NCI-H2029 treated with DMSO at 0.1 percent for 48 hours (cell line): ENCODE data around the gene CNTFR.
A peak's percentile ranks its signal among the peaks of the same experiment; 100 is the strongest.
"Not testable (repeated sequence)": the region's sequence is repeated elsewhere in the genome, so short reads cannot be mapped to it uniquely, and the experiment has no call there.

ENCODE experiments used
- DNase-seq: peaks from one replicate; lab custom pipeline; 2025; lab: John Stamatoyannopoulos, UW

The CNTFR gene

GRCh38 chr9:34554211-34555001 is 35.1 kb downstream of the CNTFR start:
- no peak for DNase-seq

- DNase-seq, result no peak
Observed at GRCh38 chr9:34553511-34554021, 36.0 kb downstream of the CNTFR start.

GRCh38 chr9:34552986-34553385 is 36.5 kb downstream of the CNTFR start:
- DNase-seq, result no peak

DNA sequence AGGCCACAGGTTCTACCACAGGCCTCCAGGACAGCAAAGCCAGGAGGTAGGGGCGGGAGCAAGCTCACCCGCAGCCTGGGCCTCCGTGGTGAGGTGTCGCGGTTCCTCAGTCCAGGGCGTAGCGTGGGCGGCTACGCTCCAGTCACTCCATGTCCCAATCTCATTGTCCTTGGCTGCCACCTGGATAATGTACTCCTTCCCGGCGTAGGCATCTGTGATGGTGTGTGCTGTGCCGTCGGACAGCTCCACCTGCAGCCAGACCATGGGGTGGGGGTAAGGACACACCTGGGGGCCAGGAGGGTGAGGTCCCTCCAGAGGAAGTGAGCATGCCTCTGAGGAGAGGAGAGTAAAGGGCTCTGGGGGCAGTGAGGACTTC is 36.9 kb downstream of the CNTFR start:
- no peak for DNase-seq

DNA sequence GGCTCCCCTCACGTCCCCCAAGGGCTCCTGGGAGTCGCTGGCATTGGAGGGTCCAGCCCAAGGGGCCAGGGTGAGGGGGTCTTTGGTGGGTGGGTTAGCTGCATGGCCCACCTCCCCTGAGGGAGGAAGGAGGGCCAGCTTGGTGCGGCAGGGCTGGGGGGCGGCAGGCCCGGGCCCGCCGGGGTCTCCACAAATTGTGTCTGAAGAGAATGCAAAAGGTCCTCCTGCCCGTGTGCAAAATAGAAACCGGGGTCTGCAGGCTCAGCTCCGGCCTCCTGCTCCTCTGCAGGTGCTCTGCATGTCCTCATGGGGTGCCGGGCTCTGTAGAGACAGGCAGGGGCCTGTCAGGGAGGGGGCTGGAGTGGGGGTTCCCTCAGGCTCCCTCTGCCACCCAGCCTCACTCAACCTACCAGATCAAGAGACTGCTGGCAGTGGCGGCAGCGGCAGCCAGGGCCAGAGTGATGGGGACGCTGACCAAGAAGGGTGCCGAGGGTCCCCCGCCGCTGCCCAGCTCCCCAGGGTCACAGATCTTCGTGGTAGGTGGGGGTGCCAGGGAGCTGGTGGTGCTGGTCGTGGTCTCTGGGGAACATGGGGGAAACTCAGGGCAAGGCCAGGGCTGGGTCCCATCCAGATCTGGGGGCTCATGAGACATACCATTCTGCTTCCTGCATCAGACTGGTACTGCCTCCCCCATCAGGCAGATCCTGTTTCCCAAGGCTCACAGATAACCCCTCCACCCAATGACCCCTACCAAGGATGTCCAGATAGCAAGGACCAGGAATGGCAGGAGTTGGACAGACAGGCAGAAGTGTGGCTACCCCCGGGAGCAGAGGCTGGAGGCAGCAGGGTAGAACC is 37.5 kb downstream of the CNTFR start:
- DNase-seq, result no peak

DNA sequence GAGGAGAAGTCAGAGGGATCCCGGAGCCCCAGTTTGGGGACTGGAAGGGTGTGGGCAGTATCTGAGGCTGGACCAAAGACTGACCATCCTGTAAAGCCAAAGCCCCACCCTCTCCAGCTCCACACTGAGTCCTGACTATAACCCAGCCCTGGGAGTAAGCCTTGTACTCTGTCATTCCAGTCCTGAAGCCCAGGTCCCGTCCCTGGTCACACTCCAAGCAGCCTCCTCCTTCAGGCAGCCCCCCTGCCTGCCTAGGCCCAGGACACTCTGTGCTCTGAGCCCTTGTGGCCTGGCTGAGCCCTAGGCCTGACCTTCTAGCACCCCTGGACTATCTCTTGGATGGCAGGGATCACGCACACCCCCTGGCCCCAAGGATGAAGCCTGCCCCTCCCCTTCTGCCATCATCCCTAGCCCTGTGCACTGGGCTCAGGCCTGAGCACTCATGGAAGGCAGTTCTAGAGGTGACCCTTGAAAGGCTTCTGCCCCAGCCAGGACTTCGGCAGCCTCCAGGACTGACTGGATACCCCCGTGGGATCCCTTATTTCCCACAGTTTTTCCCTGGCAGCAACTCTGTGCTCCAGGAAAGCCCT is 38.7 kb downstream of the CNTFR start:
- no peak for DNase-seq

- no peak for DNase-seq
Observed at GRCh38 chr9:34550016-34550680, 39.4 kb downstream of the CNTFR start.

DNA sequence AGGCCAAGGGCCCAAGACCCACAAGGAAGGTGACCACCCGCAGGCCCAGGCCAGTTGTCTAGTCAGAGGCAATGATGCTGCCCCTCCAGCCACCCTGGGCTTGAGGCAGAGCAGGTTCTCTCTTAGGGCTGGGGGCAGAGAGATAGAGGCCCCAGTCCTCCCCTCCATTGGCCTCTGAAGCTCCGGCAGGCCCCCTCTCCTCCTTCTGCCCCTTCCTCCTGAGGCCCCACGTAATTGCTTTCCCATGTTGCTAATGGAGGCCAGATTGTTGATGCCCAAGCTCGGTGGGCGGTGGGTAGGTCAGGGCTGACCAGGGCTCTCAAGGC is 40.2 kb downstream of the CNTFR start:
- DNase-seq, result no peak

GRCh38 chr9:34547960-34548611 is 41.4 kb downstream of the CNTFR start:
- no peak for DNase-seq

DNA sequence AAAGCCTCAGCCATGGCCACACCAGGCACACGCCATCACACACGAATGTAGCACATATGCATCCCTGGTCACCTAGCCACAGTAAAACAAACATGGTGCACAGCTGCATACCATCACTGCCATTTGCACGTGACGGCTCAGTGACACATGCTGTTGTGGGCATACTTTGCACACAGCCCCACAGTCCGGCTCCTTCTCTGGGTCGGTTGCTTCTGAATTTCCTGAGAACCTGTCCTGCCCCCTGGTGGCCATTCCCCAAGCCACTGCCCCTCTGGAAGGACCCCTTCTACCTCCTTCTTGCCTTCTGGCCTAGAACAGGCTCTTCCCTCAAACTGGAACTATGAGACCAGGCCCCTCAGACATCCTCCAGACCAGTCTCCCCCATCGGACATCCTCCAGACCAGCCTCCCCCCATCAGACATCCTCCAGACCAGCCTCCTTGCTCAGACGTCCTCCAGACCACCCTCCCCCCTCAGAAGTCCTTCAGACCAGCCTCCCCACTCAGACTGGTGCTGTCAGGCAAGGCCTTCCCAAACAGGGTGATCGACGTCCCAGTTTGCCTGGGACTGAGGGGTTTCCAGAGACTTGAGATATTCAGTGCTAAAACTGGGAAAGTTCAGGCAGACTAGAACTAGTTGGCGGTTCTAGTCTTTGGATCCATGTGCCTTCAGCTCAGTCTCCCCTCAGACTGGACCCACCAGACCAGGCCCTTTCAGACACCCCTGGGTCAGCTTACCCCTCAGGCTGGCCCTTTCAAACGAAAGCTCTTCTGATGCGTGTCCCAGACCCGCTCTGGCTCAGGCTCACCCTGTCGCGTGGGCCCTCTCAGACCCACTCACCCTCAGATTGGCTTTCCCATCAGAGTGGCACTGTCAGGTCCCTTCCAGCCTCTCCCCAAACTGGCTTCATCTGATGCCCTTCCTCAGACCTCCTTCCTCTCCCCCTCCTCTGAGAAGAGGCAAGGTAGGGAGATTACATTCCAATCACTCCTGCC is 42.4 kb downstream of the CNTFR start:
- peak; percentile 70 for DNase-seq

DNA sequence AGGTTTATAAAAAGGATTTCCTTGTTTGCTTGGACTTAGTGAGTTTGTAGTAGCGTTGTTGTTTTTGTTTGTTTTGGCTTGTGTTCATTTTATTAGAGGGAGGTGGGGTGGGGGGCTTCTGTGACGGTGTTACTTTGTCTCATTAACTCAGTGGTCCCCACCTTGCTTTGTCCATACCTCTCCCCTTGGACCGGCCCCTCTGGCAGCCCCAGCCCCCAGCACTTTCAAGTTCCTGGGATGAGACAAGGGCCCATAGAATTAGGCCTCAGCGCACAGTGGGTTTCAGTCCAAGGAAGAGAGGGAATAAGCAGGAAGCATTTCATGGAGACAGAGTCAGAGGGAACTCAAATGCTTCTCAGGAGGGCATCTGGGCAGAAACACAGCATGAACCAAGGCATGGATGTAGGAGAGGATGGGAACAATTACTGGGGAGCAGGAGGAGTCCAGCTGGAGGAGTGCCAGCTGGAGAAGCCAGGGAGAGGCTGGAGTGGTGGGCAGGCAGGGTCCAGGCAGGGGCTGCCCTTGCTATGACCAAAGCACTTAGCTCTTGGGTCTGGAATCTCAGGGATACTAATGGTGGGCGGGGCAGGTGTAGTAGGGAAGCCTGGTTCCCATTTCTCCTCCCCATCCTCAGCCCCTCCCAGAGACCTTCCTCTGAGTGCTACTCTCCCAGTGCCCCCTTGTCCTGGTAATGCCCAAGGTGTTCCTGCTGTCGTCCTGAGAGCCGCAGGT is 43.3 kb downstream of the CNTFR start:
- DNase-seq, result no peak

DNA sequence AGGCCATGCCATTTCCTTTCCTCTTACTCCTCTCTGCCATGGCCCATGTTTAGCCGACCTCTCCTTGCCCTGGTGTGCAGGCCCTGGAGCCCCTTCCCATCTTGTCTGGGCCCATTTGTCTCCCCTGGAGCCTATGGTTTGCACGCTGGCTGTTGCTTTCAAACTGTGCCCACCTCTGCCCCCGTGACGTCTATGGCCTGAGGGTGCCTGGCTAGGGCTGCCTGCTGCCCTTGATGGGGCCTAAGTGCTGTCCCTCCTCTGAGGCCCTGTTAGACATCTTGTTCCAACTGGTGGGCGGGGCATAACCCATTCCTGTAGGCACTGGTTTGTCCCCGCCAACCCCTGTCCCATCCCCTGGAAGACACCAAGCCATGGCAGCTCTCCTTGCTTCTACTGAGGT is 44.0 kb downstream of the CNTFR start:
- DNase-seq, result no peak

DNA sequence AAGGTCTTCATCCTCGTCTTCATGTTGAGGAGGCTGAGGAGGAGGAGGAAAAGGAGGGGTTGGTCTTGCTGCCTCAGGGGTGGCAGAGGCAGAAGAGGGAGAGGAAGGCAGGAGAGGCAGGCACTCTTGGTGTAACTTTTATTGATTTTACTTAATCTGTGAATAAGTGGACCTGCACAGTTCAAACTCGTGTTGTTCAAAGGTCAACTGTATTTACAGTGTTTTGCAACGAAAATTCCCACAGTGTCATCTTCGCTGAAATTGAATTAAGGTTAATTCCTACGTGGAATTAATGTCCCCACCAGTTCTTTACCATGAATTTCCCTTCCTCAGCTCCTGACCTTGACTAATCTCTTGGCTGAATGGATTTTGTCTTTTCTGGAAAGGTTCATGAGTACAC is 45.5 kb downstream of the CNTFR start:
- no peak for DNase-seq

GRCh38 chr9:34541540-34541939 is 48.0 kb downstream of the CNTFR start:
- no peak for DNase-seq

- no peak for DNase-seq
Observed at GRCh38 chr9:34540827-34541226, 48.7 kb downstream of the CNTFR start.

GRCh38 chr9:34536685-34537084 is 52.8 kb downstream of the CNTFR start:
- no peak for DNase-seq

DNA sequence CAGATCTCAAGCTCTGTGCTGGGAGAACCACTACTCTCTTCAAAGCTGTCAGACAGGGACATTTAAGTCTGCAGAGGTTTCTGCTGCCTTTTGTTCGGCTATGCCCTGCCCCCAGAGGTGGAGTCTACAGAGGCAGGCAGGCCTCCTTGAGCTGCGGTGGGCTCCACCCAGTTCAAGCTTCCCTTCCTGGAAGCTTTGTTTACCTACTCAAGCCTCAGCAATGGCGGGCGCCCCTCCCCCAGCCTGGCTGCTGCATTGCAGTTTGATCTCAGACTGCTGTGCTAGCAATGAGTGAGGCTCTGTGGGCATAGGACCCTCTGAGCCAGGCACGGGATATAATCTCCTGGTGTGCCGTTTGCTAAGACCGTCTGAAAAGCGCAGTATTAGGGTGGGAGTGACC is 57.5 kb downstream of the CNTFR start:
- DNase-seq, result not testable (repeated sequence)

DNA sequence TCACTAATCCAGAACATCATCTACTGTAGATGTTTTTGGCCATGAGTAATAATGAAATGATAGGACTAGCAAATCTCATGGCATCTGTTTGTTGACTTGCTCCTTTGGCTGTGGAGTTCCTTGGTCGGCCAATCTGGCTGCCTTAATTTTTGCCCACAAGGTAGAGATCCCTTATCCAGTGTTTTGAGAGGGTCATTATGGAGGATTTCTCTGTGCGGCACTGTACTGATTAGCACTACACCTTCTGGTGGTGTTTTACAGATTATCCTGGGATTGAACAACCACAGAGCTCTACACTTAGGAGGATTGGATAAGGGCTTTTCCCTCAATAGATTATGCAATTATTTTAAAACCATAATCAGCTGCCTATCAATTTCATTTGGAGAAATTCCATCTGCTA is 63.5 kb downstream of the CNTFR start:
- no peak for DNase-seq

- DNase-seq, result no peak
Observed at GRCh38 chr9:34524349-34524748, 65.2 kb downstream of the CNTFR start.
